Activated CD8-positive, alpha-beta memory T cell treated with anti-CD3 and anti-CD28 coated beads, Interleukin-2, amount 50 U/mL, for 4 hours (primary cell): ENCODE results near the gene CADM1.

Experiments used
- DNase-seq: peaks from one replicate; pipeline ENCODE4 v3.0.0-alpha.2; 2020

The CADM1 gene

DNA sequence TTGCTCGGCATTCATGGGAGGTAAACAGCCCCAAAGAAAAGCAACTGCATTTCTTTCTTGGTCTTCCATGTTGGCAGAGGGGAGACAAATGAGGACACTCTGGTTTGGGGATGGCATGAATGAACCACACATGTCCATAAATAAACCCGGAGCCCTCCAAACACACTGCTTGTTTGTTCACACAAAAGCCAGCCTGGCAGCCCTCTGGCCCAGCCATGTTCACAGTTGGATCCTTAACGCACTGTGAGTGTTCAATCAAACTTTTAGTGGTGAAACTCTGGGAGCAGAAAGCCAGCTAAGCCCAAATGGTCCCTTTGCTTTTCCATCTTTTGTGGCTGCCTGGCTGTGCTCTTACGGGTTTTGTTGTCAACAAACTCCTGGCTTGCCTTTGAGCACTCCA, 336.8 kb downstream of the CADM1 start:
- DNase-seq = no peak

DNA sequence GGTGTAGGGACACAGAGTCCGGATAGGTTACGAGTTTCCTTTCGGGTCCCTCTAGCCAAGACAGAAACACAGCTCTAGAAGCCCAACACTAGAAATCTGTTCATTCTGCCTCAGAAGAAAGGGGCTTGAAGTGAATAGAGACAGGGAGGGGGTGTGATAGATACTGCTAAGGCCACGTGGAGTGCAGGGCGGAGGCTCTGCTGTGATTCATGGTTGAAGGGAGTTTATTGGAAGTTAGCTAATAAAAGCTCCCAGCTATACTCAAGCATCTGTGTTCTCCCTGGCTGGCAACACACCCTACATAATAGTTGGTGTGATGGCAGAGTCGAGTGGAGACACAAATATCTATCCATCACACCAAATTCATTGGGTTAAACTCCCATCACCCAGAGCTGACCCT, 337.4 kb downstream of the CADM1 start:
- DNase-seq = no peak

DNA sequence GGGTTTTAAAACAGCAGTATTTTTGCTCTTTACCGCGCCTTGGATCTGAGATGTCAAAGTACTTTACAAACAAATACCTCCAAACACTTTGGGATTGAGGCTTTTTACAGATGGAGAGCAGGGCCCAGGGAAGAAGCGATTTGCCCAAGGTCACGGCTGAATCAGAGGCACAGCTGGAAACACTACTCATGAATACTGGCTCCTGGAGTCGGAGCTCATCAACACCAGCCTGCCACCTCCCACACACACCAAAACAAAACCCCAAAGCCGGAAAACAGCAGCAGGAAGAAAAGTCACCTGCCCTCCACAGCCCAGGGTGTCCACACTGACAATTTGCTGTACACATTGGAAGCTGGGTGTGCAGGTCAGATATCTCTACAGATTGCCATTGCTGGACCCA, 339.4 kb downstream of the CADM1 start:
- no peak for DNase-seq

DNA sequence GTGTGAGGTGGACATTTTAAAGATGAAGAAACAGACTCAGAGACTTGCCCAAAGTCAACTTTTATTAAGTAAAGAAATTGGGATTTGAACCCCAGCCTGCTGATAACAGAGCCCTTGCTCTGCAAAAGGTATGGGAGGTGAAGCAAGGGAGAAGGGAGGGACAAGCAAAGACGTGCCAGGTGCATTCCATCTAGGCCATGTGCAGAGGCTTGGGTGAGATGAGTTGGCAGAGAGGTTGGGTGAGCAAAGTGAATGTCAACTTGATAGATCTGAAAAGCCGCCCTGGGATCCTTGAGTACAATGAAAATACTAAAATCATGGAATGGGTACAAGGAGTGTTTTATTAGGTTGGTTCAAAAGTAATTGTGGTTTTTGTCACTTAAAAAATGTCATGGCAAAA, 341.3 kb downstream of the CADM1 start:
- no peak for DNase-seq

DNA sequence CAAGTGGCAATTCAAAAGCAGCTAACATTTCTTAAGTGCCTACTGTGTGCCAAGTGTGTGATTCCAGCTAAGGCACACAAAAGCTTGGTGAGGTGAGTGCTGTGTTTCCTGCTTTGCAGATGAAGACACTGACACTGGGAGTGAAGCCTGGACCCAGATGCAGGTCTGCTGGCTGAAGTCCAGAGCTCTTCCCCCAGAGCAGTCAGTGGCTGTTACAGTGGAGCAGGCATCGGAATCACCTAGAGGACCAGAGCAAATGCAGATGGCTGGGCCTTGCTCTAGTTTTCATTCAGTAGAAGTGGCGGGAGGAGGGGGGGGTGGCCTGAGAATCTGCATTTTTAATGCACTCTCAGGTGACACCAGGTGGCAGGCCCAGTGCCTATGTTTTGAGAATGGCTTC, 342.3 kb downstream of the CADM1 start:
- DNase-seq = no peak

DNA sequence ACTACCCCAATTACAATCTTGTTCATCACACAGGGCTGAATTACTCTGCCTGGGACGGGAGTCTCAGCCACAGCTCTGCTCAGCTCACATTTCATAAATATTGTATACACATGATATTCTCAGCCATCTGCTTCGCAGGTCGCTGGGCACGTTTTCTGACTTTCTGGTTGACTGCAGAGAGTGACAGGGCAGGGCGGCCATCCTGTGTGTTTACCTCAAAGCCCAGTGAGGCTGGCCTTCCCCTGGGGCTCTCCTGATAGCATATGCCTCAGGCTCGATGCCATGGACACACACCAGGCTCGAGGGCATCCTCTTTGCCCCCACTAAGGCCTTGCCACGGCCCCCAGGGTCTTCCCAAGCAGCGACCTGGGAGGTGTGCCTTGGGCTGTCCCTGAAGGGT, 345.0 kb downstream of the CADM1 start:
- no peak for DNase-seq

DNA sequence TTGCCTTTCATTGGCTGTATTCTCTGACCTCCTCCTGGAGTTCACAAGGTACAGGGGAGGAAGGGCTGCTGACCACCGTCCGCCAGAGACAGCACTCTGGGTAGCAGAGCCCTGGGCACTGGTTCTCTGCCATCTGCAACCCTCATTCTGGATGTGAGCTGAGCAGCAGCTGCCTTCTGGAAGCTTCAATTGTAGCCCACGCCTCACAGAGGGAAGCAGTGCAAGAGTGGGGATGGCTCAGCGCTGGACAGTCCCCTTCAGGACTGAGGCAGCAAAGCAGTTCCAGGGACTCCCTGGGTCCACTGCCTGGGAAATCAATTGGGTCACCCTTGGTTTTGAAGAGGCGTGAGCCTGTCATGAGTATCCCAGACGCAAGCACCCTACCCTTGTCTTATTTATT, 346.2 kb downstream of the CADM1 start:
- no peak for DNase-seq

DNA sequence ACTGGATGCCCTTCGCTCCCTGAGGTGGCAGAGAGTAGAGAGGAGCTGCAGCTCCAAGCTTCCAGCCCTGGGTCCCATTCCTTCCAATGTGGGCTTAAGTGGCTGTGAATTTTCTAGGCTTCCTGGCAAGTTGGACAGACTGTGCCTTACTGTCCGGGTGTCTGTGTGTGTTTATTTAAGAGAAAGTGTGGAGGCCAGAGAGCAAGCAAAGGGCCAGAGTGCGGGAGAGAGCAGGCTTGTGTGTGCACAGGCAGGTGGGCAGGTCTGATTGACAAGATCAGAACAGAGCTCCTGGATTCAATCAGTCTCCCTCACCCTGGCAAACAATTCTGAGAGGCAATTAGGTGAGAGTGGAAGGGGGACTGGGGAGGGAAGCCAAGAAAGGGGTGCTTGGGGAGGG, 347.0 kb downstream of the CADM1 start:
- DNase-seq = no peak

DNA sequence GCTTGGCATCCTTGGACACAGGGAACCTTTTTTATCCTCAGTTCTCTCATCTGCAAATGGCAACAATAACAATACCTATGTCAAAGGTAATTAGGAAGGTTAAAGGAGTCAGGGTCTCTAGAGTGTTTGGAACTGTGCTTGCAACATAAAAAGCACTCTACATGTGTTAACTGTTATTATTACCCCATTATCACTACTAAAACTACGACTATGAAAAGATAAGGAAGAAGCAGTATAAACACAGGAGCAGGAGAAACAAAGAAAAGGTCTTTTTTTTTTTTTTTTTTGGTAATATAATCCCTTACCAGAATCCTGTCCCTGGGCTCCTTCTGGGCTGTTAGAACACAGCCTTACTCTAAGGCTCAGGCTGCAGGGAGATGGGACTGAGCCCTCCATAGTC, 348.2 kb downstream of the CADM1 start:
- DNase-seq = no peak

DNA sequence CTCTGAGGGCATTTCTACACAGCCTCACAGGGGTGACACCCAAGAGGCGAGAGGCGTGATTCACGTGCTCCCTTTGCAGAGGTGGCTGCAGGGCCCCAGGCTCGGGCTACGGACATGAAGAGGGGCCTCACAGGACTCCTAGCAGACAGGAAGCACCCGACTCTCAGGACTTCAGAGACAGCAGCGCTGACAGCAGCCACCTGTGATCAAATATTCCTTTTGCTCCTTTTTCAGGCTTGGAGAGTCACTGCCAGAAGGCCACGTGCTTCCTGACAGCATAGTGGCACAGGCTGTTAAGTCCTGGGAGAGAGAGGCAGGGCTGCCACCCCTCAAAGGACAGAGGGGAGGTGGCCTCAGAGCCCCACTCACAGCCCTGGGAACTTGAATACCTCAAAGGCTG, 348.9 kb downstream of the CADM1 start:
- no peak for DNase-seq

DNA sequence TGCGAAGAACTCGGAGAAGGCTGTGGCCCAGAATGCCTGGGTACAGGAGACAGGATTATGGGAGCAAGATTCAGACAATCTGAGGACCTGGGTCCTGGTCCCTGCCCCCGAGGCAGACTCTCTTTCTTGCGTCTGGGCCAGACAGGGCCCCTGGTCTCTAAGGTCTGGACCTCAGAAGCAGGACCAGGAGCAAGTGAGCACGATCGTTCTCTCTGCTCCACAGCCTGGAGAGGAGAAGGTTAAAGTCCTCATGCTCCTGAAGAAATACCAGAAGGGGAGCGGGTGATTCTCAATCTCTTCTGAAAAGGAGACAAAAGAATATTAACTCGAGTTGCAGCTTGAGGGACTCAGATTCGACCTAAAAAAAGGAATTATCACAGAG, 349.9 kb downstream of the CADM1 start:
- DNase-seq = no peak

DNA sequence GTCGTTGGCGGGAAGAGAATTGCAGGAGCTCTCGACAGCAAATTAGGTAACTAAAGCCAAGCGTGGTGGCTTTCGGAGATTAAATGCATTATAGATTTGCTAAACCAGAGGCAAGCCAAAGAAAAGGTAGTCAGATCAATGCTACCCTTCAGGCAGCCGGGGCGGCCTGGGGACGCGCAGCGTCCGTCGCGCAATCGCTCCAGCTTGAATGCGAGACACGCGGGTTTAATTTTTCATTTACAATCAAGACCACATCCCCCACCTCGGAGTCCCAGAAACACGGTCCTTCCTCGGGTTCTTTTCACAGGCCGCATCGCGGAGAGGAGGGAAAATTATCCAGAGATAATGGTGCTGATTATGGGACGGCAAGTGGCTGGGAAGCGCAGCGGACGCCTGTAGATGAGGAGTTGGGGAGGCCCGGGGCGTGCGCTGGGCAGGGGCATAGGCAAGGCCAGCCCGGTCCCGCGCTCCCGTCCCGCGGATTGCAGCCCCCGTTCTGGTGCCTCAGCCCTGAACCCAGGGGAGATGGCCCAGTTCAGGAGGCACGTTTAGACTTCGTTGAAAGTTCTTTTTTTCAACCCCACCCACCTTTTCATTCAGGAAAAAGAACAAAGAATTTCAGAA, 350.4 kb downstream of the CADM1 start:
- no peak for DNase-seq

DNA sequence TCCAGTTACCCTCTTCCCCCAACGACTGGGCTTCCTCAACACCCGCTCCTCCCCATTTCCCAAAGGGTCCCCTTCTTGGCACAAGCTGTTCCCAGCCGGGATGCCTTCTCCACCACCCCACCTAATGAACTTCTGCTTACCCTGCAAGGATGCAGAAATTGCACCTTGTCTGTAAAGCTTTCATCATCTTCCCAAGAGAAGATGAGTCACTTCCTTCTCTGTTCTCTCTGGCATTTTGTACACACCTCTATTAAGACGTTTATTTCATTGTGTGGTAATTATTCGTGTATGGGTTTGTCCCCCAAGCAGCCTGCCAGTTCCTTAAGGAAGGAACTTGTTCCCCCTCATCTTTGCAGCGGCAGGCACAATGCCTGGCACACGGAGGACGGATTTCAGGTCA, 351.1 kb downstream of the CADM1 start:
- no peak for DNase-seq

DNA sequence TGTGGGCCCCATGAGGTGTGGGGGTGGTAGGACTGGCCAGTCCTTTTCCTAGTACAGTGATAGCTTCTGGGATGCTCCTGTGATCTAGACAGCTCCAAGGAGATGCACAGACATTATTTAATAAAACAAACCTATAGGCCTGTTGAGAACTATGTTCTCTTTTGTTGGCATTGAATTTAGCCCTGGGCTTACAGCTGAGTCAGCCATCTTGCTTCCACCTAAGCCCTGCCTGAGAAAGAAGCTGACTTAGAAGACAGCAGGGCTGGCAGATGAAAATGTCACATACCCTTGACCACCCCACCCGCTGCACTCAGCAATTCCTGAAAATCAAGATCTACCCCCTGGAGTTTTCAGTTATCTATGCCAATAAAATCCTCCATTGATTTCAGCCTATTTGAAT, 353.2 kb downstream of the CADM1 start:
- DNase-seq = no peak

DNA sequence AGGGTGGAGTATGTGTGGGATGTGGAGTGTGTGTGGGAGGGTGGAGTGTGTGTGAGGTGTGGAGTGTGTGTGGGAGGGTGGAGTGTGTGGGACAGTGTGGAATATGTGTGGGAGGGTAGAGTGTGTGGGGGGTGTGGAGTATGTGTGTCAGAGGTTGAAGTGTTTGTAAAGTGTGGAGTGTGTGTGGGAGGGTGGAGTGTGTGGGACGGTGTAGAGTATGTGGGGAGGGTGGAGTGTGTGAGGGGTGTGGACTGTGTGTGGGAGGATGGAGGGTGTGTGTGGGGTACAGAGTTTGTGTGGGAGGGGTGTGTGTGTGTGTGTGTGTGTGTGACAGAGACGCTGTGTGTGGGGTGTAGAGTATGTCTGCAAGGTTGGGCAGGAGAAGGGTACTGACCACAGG, 355.5 kb downstream of the CADM1 start:
- DNase-seq = no peak

DNA sequence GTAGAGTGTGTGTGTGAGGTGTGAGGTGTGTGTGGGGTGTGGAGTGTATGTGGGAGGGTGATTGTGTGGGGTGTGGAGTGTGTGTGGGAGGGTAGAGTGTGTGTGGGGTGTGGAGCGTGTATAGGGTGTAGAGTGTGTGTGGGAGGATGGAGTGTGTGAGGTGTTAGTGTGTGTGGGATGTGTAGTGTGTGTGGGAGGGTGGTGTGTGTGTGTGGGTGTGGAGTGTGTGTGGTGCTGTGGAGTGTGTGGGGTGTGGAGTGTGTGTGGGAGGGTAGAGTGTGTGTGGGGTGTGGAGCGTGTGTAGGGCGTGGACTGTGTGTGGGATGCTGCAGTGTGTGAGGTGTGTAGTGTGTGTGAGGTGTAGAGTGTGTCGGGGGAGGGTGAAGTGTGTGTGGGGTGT, 356.1 kb downstream of the CADM1 start:
- DNase-seq = no peak

DNA sequence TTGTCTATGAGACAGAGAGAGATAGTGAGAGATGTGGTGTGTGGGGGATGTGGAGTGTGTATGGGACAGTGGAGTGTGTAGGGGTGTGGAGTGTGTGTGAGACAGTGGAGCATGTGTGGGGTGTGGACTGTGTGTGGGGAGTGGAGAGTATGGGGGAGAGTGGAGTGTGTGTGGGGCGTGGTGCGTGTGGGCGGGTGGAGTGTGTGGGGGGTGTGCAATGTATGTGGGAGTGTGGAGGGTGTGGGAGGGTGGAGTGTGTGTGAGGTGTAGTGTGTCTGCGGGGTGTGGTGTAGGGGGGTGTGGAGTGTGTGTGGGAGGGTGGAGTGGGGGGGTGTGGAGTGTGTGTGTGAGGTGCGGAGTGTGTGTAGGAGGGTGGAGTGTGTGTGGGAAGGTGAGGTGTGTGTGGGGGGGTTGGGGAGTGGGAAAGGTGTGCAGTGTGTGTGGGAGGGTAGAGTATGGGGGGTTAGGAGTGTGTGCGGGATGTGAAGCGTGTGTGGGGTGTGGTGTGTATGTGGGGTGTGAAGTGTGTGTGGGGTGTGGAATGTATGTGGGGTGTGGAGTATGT, 356.9 kb downstream of the CADM1 start:
- DNase-seq = no peak

DNA sequence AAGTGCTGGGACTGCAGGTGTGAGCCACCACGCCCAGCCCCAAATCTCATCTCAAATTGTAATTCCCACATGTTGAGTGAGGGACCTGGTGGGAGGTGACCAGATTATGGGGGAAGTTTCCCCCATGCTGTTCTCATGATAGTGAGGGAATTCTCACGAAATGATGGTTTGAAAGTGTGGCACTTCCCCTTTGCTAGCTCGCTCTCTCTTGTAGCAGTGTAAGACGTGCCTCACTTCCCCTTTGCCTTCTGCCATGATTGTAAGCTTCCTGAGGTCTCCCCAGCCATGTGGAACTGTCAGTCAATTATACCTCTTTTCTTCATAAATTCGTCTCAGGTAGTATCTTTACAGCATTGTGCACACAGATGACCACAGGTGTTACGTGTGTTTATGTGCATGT, 357.8 kb downstream of the CADM1 start:
- DNase-seq = no peak

DNA sequence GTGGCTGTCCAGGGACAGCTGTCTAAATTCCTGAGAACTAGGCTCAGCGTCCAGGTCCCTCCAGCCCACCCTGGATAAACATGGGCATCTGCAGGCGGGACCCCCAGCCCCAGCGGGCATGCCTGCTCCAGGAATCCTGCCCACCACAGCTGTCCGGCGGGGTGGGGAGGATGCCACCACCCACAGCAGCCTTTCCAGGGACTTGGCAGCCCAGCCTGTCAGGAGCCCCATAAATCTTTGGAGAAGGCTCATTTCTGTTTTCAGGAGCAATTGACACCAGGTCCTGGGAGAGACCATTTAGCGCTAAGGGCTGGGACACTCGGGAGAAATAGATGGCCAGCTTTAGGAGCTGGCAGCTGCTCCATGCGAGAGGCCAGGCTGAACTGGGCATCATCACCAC, 358.9 kb downstream of the CADM1 start:
- no peak for DNase-seq

DNA sequence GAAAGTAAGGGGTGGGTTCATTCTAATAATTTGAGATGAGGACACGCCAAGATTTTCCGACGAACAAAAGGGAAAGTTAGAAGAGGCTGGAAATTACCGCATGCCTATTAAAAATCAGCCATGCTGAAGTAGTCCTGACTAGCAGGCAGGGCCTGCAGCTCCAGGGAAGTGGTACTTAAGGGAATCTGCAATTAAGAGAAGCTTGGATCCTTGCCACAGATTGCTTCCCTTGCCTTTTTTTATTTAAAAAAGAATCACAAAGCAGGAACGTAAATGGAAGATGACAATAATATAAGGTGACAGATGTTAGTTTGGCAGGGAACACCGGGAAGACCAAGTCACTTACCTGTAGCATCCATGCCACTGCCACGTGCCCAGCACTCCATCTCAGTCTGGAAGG, 359.3 kb downstream of the CADM1 start:
- no peak for DNase-seq

DNA sequence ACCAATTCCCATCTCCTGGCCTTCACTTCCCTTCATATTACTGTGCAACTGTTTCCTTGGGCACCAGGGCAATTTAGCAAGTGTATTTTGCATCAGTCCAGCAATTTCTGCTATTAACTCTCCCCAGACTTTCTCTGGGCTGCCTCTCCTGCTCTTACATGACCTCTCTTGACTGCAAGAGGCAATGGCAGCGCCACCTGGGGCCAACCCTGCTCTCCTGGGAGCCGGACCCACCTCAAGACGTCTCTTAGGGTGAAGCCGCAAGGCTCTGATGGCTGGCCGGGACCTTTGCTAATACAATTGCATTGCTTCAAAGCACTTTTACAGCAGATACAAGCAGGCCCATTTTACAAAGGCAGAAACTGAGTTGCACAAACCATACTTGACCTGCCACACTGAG, 360.2 kb downstream of the CADM1 start:
- DNase-seq = no peak

DNA sequence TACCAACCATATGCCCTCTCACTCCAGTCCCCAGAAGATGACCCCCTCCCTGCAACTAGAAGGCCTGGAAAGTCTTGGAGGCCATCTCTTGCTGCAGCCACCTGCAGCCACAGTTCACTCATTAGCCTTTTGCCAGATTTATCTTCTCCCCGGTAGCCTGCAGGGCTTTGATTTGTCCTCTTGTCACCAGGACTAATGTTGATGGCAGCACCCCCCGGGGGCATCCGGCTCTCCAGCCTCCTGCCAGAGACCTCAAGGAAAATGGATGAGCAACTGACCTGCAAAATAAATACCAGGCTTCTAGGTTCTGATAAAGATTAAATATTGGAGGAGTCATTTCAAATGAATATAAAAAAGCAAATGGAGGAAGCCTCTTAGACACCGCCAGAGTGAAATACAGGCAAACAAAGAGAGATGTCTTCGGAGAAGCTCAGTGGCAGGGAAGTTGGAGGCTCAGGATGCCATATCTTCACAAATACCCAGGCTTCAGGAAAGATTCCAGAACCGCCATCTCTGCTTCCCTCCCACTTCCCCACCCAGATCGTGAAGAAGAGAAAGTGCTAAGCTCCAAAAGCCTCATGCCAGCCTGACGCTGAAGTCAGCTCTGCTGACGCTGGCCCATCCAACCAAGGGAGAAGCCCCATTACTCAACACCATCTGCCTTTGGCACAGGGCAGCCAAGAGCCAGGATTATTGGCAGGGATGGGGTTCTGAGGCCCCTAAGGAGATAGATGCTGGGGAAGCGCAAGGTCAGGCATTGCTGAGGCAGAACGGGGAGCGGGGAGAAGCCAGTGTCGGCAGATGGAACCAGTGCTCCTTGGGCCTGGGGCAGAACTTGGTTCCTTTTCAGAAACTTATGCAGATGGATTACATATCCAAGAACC, 362.7 kb downstream of the CADM1 start:
- DNase-seq = no peak

DNA sequence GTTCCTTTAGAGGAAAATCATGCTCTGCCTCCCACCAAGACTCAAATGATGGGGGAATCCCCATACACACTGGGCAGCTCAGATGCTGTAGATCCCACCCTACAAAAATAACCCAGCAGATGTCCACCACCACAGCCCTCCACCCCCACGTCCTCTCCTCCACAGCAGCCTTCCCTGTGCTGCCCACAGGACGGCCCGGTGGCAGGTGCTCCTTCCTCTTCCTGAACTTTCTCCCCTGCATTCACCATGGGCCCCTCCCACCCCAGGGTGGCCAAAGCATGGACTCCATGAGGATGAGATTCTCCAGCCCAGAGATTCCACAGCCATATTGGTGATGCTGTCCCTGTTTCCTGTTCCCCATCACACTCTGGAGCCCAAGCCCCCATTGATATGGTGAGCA, 368.3 kb downstream of the CADM1 start:
- DNase-seq = no peak

DNA sequence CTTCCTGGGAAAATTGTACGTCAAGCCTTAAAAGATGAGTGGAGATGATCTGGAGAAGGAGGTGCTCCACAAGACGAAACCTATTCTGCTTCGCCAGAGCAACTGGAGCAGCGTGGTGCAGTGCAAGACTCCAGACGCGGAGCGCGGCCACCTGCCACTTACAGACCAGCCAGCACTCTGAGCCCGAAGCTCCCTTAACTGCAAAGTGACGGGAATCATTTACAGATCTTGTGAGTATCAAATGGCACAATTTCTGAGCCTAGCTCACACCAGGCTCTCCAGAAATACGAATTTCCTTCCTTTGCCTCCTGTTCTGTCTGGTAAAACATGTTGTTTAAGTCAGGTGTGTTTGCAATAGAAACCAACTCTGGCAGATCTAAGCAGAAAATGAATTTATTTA, 369.3 kb downstream of the CADM1 start:
- no peak for DNase-seq
